GM19372 (cell line): Measurements from ENCODE around the gene USP13.

Experiments
- ATAC-seq: cut with Tn5 transposase; IDR thresholded peaks from one replicate; pipeline ENCODE4 v1.9.1; 2021; ENCODE audit warnings: mild to moderate bottlenecking, low read depth, moderate library complexity; ENCODE audit not compliant: unreplicated experiment

The USP13 gene

GRCh38 chr3:179694731-179695130 lies 41.9 kb downstream of the USP13 start:
- ATAC-seq: no peak

GRCh38 chr3:179695672-179696313 lies 43.0 kb downstream of the USP13 start:
- ATAC-seq: no peak

GRCh38 chr3:179697736-179698332 lies 45.0 kb downstream of the USP13 start:
- ATAC-seq: no peak

- ATAC-seq: no peak
Observed at GRCh38 chr3:179700716-179701115, 47.9 kb downstream of the USP13 start.

- no peak for ATAC-seq
Observed at GRCh38 chr3:179701176-179701827, 48.5 kb downstream of the USP13 start.

GRCh38 chr3:179702271-179702947 lies 49.6 kb downstream of the USP13 start:
- no peak for ATAC-seq

- no peak for ATAC-seq
Observed at GRCh38 chr3:179703816-179704215, 51.0 kb downstream of the USP13 start.

GRCh38 chr3:179706233-179706632 lies 53.4 kb downstream of the USP13 start:
- no peak for ATAC-seq

- ATAC-seq: no peak
Observed at GRCh38 chr3:179710079-179710478, 57.2 kb downstream of the USP13 start.

GRCh38 chr3:179713643-179714090 lies 60.8 kb downstream of the USP13 start:
- no peak for ATAC-seq

- no peak for ATAC-seq
Observed at GRCh38 chr3:179715582-179715981, 62.7 kb downstream of the USP13 start.

- no peak for ATAC-seq
Observed at GRCh38 chr3:179716226-179716625, 63.4 kb downstream of the USP13 start.

GRCh38 chr3:179716811-179717210 lies 64.0 kb downstream of the USP13 start:
- no peak for ATAC-seq

- no peak for ATAC-seq
Observed at GRCh38 chr3:179717219-179717618, 64.4 kb downstream of the USP13 start.

GRCh38 chr3:179719048-179719734 lies 66.4 kb downstream of the USP13 start:
- no peak for ATAC-seq

GRCh38 chr3:179720196-179720595 lies 67.4 kb downstream of the USP13 start:
- ATAC-seq: no peak

- no peak for ATAC-seq
Observed at GRCh38 chr3:179723617-179724016, 70.8 kb downstream of the USP13 start.

GRCh38 chr3:179726075-179726699 lies 73.3 kb downstream of the USP13 start:
- no peak for ATAC-seq

GRCh38 chr3:179729086-179729485 lies 76.2 kb downstream of the USP13 start:
- ATAC-seq: no peak

GRCh38 chr3:179729981-179730380 lies 77.1 kb downstream of the USP13 start:
- no peak for ATAC-seq
